OCI-LY7 (cell line): ENCODE measurements around the gene ALG8.

Experiments used
- CTCF ChIP-seq: fragments of 200-600 bp; sonication (generic); conservative IDR thresholded peaks from 2 replicates; pipeline ENCODE4 v1.5.1; 2014; ENCODE audit warnings: mild to moderate bottlenecking, antibody characterized with exemption, low read length, moderate library complexity, mixed read lengths
- EZH2phosphoT487 ChIP-seq: fragments of 200-600 bp; sonication (generic); IDR thresholded peaks from 2 replicates; pipeline ENCODE4 v1.6.1; 2018; ENCODE audit warnings: low read depth, borderline replicate concordance, mild to moderate bottlenecking, mixed run types, antibody characterized with exemption, low read length, moderate library complexity, mixed read lengths

GRCh38 chr11:78156127-78156844 lies 16.9 kb upstream of the ALG8 start:
- TF ChIP-seq CTCF = no peak
- TF ChIP-seq EZH2phosphoT487 = no peak
